Neural progenitor cell (in vitro differentiated cells): Measurements from ENCODE around the gene SASH3. TPM values are rescaled to one million over a fixed set of nuclear protein-coding genes. Genes with fewer than 3 reads are reported as not detected.
A peak's percentile ranks its signal among the peaks of the same experiment; 100 is the strongest.

Experiments used
- DNase-seq: peaks from one replicate; pipeline ENCODE4 v3.0.0-alpha.2; 2016; ENCODE audit warnings: low spot score
- H2AFZ ChIP-seq: fragments of 200-600 bp; sonication (generic); replicated peaks from 2 replicates; pipeline ENCODE4 v1.6.1; 2016; ENCODE audit warnings: antibody characterized with exemption
- H3F3A ChIP-seq: fragments of 200-600 bp; sonication (generic); 2 replicates; pipeline ENCODE4 v1.6.1; 2016; ENCODE audit warnings: antibody characterized with exemption, low read depth
- H3K27ac ChIP-seq: fragments of 200-600 bp; sonication (generic); 2 replicates; pipeline ENCODE4 v1.5.1; 2016; ENCODE audit warnings: mild to moderate bottlenecking
- H3K27me3 ChIP-seq: fragments of 200-600 bp; sonication (generic); 2 replicates; pipeline ENCODE4 v1.6.1; 2016; ENCODE audit warnings: mild to moderate bottlenecking, moderate library complexity
- H3K36me3 ChIP-seq: fragments of 200-600 bp; sonication (generic); 2 replicates; pipeline ENCODE4 v1.5.1; 2016
- H3K4me1 ChIP-seq: fragments of 200-600 bp; sonication (generic); 2 replicates; pipeline ENCODE4 v1.6.1; 2016; ENCODE audit warnings: mixed run types
- H3K4me2 ChIP-seq: fragments of 200-600 bp; sonication (generic); 2 replicates; pipeline ENCODE4 v1.6.1; 2016
- H3K4me3 ChIP-seq: fragments of 200-600 bp; sonication (generic); 2 replicates; pipeline ENCODE4 v1.5.1; 2016
- H3K79me2 ChIP-seq: fragments of 200-600 bp; sonication (generic); 2 replicates; pipeline ENCODE4 v1.6.1; 2016; ENCODE audit warnings: low read depth
- H3K9ac ChIP-seq: fragments of 200-600 bp; sonication (generic); 2 replicates; pipeline ENCODE4 v1.6.1; 2016
- H3K9me3 ChIP-seq: fragments of 200-600 bp; sonication (generic); 2 replicates; pipeline ENCODE4 v1.5.1; 2016; ENCODE audit warnings: low read depth
- H4K20me1 ChIP-seq: fragments of 200-600 bp; sonication (generic); 2 replicates; pipeline ENCODE4 v1.6.1; 2016; ENCODE audit warnings: low read depth
- H3K27ac Mint-ChIP-seq: 3 replicates; pipeline ENCODE4 v1.8.0; 2021; ENCODE audit warnings: mixed read lengths
- H3K27me3 Mint-ChIP-seq: 2 replicates; pipeline ENCODE4 v1.8.0; 2022; ENCODE audit warnings: low read depth, mild to moderate bottlenecking, inconsistent platforms, moderate library complexity, mixed read lengths; ENCODE audit not compliant: insufficient read depth
- H3K36me3 Mint-ChIP-seq: 3 replicates; pipeline ENCODE4 v1.8.0; 2021; ENCODE audit warnings: mixed read lengths
- H3K4me1 Mint-ChIP-seq: 3 replicates; pipeline ENCODE4 v1.8.0; 2021; ENCODE audit warnings: mixed read lengths
- H3K4me3 Mint-ChIP-seq: 3 replicates; pipeline ENCODE4 v1.8.0; 2021; ENCODE audit warnings: mild to moderate bottlenecking, moderate library complexity, mixed read lengths
- H3K9me3 Mint-ChIP-seq: 3 replicates; pipeline ENCODE4 v1.8.0; 2020; ENCODE audit warnings: mixed read lengths
- EZH2 ChIP-seq: fragments of 200-600 bp; sonication (generic); IDR thresholded peaks from 2 replicates; pipeline ENCODE4 v1.6.1; 2017; ENCODE audit warnings: antibody characterized with exemption, mild to moderate bottlenecking, moderate library complexity
- EZH2phosphoT487 ChIP-seq: fragments of 200-600 bp; sonication (generic); IDR thresholded peaks from 2 replicates; pipeline ENCODE4 v1.6.1; 2017; ENCODE audit warnings: antibody characterized with exemption
- total RNA-seq: library from RNA; depleted of rRNA; stranded (reverse); fragments of >200 nt; gene quantifications from 2 replicates; pipeline ENCODE4 v1.2.3, GENCODE V29; 2015; ENCODE audit warnings: low replicate concordance
- TF ChIP-seq, protein P1 (sequence below): fragments of 200-600 bp; sonication (generic); IDR thresholded peaks from 2 replicates; pipeline ENCODE4 v1.5.1; 2017; ENCODE audit warnings: antibody characterized with exemption, mild to moderate bottlenecking

SASH3 gene
- total RNA-seq, 1 donor from 2014 or later = not detected

DNA sequence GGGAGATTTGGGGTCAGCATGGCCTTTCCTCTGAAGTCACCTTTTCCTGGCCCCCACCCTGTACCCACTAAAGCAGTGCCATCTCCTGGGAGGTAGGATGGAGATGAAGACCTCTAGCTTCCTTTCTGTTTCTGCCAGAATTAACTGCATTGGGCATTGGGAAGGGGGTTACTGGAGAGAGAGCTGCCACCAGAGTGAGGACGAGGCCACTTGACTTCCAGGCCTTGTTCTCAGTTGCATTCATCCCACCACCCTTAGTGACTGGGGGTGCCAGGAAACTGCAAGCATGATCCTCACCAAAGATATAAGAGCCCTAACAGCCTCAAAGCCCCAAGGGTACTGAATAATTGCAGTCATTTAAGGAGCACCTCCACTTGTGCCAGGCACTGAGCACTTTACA is 15.8 kb downstream of the SASH3 start:
- H2AFZ ChIP-seq = no peak overlapping the region
- Mint-ChIP-seq H3K27ac (no peak overlapping the region), H3K4me3 (no peak overlapping the region), H3K4me1 (peaks cover 13% of the 10 kb centered on the region), H3K27me3 (peaks cover 3% of the 10 kb centered on the region), H3K9me3 (peaks cover 2% of the 10 kb centered on the region), H3K36me3 (peaks cover 16% of the 10 kb centered on the region)
- H4K20me1 ChIP-seq = no peaks in the 10 kb centered on the region
- no peaks in the 10 kb centered on the region for H3F3A ChIP-seq
- H3K9ac ChIP-seq = no peak overlapping the region
- no peak overlapping the region for H3K4me2 ChIP-seq
- TF ChIP-seq EZH2phosphoT487 = no peak
- TF ChIP-seq, protein P1, sequence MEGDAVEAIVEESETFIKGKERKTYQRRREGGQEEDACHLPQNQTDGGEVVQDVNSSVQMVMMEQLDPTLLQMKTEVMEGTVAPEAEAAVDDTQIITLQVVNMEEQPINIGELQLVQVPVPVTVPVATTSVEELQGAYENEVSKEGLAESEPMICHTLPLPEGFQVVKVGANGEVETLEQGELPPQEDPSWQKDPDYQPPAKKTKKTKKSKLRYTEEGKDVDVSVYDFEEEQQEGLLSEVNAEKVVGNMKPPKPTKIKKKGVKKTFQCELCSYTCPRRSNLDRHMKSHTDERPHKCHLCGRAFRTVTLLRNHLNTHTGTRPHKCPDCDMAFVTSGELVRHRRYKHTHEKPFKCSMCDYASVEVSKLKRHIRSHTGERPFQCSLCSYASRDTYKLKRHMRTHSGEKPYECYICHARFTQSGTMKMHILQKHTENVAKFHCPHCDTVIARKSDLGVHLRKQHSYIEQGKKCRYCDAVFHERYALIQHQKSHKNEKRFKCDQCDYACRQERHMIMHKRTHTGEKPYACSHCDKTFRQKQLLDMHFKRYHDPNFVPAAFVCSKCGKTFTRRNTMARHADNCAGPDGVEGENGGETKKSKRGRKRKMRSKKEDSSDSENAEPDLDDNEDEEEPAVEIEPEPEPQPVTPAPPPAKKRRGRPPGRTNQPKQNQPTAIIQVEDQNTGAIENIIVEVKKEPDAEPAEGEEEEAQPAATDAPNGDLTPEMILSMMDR = no peak
- no peak for TF ChIP-seq EZH2
- no peaks in the 10 kb centered on the region for H3K27me3 ChIP-seq
- no peaks in the 10 kb centered on the region for H3K9me3 ChIP-seq
- H3K79me2 ChIP-seq = no peaks in the 10 kb centered on the region
- no peaks in the 10 kb centered on the region for H3K4me1 ChIP-seq
- no peak overlapping the region for H3K27ac ChIP-seq
- DNase-seq = no peak
- no peaks in the 10 kb centered on the region for H3K36me3 ChIP-seq
- no peak overlapping the region for H3K4me3 ChIP-seq

DNA sequence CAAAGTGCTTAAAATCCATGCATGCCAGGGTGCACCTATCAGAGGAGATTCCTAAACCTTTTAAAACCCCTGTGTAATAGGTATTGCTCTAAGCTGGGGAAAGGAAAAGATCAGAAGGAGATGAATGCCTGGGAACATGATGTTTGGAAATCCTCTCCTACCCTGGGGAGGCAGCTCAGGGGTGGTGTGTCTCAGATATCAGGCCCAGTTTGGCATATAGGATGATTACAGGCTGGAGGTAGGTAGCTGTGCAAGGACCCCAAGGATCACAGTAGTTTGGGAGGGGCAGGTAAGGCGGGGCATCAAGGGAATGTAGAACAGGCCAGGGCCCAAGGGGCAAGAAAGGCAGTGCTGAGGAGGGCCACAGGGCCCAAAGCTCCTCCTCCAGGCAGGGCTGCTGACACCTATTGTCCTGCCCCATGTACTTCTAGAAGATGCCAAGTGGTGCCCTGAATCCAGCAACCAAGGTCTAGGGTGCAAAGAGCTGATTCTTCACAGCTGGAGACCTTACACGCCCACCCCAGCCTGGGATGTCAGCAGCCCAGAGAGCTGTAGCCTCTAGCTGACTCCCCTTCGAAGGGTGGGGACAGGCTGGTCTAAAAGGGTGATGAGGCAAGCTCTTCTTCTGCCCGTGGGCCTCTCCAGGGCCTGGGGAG is 17.6 kb downstream of the SASH3 start:
- H3K4me2 ChIP-seq = no peak overlapping the region
- no peaks in the 10 kb centered on the region for H3K27me3 ChIP-seq
- Mint-ChIP-seq H3K4me3 (no peak overlapping the region), H3K36me3 (peaks cover 19% of the 10 kb centered on the region), H3K27me3 (no peaks in the 10 kb centered on the region), H3K4me1 (peaks cover 16% of the 10 kb centered on the region), H3K27ac (peak overlapping the region; percentile 65), H3K9me3 (no peaks in the 10 kb centered on the region)
- no peaks in the 10 kb centered on the region for H3K4me1 ChIP-seq
- no peak for TF ChIP-seq EZH2
- TF ChIP-seq, protein P1 = no peak
- H3K4me3 ChIP-seq = no peak overlapping the region
- H3K9me3 ChIP-seq = no peaks in the 10 kb centered on the region
- DNase-seq = no peak
- no peak overlapping the region for H3K9ac ChIP-seq
- H3F3A ChIP-seq = no peaks in the 10 kb centered on the region
- no peaks in the 10 kb centered on the region for H3K36me3 ChIP-seq
- H2AFZ ChIP-seq = no peak overlapping the region
- no peaks in the 10 kb centered on the region for H3K79me2 ChIP-seq
- no peak overlapping the region for H3K27ac ChIP-seq
- no peaks in the 10 kb centered on the region for H4K20me1 ChIP-seq

DNA sequence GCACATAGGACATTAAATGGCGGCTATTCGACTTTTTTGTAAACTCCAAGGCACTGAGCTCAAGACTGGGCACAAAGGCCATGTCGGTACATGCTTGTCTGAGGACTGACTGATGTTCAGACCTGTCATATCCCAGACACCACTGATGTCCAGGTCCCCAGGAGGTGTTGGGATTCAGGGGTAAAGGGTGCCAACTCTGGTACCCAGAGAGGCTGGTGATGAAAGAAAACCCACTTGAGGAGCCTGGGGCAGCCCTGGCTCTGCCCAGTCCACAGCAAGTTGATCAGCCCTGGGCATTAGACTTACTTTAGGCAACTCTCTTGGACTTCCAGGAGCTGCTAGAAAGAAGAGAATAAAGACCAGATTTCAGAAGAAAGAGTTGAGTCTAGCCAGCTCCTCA is 18.7 kb downstream of the SASH3 start:
- Histone ChIP-seq H3K27ac (no peak overlapping the region), H3K4me1 (peaks cover 5% of the 10 kb centered on the region), H3K4me2 (no peak overlapping the region), H3K36me3 (no peaks in the 10 kb centered on the region), H3K9me3 (no peaks in the 10 kb centered on the region), H3K27me3 (no peaks in the 10 kb centered on the region), H2AFZ (no peak overlapping the region), H3K4me3 (no peak overlapping the region), H3K79me2 (no peaks in the 10 kb centered on the region), H4K20me1 (no peaks in the 10 kb centered on the region), H3F3A (no peaks in the 10 kb centered on the region), H3K9ac (no peak overlapping the region)
- no peak overlapping the region for H3K4me3 Mint-ChIP-seq
- H3K36me3 Mint-ChIP-seq = peaks cover 19% of the 10 kb centered on the region
- no peaks in the 10 kb centered on the region for H3K27me3 Mint-ChIP-seq
- no peak for DNase-seq
- H3K4me1 Mint-ChIP-seq = peaks cover 27% of the 10 kb centered on the region
- no peak overlapping the region for H3K27ac Mint-ChIP-seq
- no peak for TF ChIP-seq EZH2
- H3K9me3 Mint-ChIP-seq = no peaks in the 10 kb centered on the region

DNA sequence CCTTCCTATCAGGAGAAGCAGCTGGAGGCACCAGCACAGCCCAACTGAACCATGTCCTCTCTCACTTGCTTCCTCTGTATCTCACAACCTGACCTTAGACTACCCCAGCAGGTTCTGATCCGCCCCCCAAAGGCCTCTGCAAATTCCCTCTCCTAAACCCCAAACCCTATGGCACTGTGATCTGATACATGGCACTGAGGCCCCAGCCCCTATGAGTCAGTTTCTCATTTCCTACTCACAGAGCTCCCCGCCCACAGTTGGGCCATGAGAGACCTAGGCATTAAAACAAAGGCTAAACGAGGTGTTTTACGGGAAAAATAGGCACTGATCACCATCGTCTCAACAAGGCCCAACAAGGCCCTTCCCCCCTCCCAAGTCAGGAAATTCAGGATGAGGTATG is 19.1 kb downstream of the SASH3 start:
- Histone ChIP-seq H3K4me3 (no peak overlapping the region), H3K36me3 (no peaks in the 10 kb centered on the region), H3K79me2 (no peaks in the 10 kb centered on the region), H3K9me3 (no peaks in the 10 kb centered on the region), H3K4me2 (no peak overlapping the region), H3K4me1 (peaks cover 5% of the 10 kb centered on the region), H2AFZ (no peak overlapping the region), H4K20me1 (no peaks in the 10 kb centered on the region), H3K9ac (no peak overlapping the region), H3F3A (no peaks in the 10 kb centered on the region), H3K27ac (no peak overlapping the region), H3K27me3 (no peaks in the 10 kb centered on the region)
- H3K9me3 Mint-ChIP-seq = no peaks in the 10 kb centered on the region
- peaks cover 31% of the 10 kb centered on the region for H3K4me1 Mint-ChIP-seq
- H3K36me3 Mint-ChIP-seq = peaks cover 19% of the 10 kb centered on the region
- DNase-seq = no peak
- H3K4me3 Mint-ChIP-seq = no peak overlapping the region
- no peaks in the 10 kb centered on the region for H3K27me3 Mint-ChIP-seq
- TF ChIP-seq EZH2phosphoT487 = no peak
- TF ChIP-seq, protein P1 = no peak
- H3K27ac Mint-ChIP-seq = no peak overlapping the region
